DND-41 (cell line): ENCODE measurements around the gene PSMA5.

Experiments
- EZH2 ChIP-seq: IDR thresholded peaks from 3 replicates; pipeline ENCODE4 v1.6.1; 2012; ENCODE audit warnings: borderline replicate concordance, low read depth, mild to moderate bottlenecking, moderate library complexity, low read length, inconsistent platforms; ENCODE audit not compliant: severe bottlenecking
- TF ChIP-seq, protein P1 (sequence below): IDR thresholded peaks from 2 replicates; pipeline ENCODE4 v1.5.1; 2012; ENCODE audit warnings: borderline replicate concordance, low read length, moderate library complexity, mild to moderate bottlenecking; ENCODE audit not compliant: poor library complexity, severe bottlenecking; ENCODE audit errors: extremely low read depth

DNA sequence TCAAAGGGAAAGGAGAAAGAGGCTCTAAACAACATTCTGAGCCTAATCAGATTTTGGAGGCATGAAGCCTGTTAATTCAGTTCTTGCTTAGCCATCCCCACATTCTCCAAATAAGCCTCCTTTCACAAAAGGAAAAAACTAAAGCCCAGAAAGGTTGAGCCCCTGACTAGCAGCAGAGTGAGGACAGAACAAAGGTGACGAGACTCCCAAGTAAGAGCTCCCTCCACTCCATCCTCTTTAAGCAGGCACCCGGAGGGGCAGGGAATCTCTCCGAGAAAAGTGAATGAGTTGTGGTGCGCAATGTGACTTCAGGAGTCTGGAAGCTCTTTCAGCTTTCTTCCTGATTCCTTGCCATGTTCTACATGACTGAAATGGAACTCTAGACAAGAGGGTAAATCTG, 76.1 kb downstream of the PSMA5 start:
- TF ChIP-seq, protein P1, sequence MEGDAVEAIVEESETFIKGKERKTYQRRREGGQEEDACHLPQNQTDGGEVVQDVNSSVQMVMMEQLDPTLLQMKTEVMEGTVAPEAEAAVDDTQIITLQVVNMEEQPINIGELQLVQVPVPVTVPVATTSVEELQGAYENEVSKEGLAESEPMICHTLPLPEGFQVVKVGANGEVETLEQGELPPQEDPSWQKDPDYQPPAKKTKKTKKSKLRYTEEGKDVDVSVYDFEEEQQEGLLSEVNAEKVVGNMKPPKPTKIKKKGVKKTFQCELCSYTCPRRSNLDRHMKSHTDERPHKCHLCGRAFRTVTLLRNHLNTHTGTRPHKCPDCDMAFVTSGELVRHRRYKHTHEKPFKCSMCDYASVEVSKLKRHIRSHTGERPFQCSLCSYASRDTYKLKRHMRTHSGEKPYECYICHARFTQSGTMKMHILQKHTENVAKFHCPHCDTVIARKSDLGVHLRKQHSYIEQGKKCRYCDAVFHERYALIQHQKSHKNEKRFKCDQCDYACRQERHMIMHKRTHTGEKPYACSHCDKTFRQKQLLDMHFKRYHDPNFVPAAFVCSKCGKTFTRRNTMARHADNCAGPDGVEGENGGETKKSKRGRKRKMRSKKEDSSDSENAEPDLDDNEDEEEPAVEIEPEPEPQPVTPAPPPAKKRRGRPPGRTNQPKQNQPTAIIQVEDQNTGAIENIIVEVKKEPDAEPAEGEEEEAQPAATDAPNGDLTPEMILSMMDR: no peak
- no peak for TF ChIP-seq EZH2
